ENCODE data around the gene CNTD1.

Gene CNTD1

GRCh38 chr17:42809250-42809649, 10.6 kb downstream of the CNTD1 start:
- no peak for DNase-seq

DNA sequence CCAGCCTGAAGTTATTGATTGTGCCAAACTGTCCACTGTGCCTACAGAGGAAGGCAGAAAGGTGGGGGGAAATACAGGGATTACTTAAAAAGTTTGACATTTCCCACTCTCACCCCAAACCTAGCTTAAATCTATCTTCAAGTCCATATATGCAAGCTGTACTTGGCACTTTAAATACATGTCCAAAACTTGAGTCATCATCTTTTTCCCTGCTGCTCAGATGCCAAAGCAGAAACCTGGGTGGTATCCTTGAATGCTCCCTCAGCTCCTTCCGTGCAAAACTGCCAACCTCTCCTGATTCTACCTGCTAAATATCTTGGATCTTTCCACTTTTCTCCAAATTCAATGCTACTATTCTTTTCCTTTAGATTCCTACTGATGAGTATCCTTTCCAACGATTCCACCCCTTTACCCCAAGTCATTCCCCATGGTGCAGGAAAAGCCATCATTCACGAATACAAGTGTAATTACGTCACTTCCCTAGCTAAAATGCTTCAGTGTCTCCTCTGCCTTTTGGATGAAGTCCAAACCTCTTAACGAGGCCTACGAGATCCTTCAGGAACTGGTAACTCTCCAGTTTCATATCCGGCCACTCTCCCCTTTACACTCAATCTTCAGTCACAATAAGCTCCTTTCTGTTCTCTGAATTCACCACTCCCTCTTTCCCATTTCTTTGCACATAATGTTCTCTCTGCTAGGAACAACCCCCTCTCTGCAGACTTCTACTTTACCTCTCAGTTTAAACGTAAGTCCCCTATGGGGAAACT, 16.2 kb downstream of the CNTD1 start:
- DNase-seq = no peak

DNA sequence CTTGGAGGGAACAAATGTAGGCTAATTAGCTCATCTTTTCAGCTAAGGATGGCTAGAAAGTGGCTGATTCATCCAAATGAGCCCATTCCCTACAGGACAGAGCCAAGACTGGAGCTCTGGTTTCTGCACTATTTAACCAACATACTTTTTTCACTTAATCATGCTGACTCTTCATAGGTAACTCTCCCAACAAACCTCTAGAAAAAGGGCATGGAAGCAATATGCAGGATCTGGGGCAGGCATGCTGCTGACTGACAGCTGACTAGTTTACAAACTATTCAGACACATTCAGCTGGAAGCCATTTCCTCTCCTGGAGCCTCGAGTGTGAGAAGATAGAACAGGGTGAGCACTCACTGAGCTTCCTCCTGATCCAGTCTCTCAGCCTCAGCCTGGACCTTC, 19.2 kb downstream of the CNTD1 start:
- no peak for DNase-seq

DNA sequence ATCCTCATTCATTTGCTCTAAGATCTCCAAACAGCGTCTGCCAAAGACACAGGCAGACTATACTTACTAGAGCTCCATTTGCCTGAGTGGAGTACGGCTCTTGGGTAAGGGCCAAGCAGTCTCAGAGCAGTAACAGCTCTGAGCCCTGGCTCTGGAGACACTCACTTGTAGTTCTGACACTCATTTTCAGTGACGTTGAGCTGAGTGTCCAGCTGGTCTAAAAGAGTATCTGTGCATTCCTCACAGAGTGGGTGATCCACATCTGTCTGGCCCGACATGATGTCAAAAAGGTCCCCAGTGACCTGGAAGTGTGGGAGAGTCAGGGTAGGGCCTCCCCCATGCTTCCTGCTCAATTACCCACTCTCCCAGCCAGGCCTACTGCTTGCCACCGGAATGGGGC, 19.7 kb downstream of the CNTD1 start:
- DNase-seq = no peak

DNA sequence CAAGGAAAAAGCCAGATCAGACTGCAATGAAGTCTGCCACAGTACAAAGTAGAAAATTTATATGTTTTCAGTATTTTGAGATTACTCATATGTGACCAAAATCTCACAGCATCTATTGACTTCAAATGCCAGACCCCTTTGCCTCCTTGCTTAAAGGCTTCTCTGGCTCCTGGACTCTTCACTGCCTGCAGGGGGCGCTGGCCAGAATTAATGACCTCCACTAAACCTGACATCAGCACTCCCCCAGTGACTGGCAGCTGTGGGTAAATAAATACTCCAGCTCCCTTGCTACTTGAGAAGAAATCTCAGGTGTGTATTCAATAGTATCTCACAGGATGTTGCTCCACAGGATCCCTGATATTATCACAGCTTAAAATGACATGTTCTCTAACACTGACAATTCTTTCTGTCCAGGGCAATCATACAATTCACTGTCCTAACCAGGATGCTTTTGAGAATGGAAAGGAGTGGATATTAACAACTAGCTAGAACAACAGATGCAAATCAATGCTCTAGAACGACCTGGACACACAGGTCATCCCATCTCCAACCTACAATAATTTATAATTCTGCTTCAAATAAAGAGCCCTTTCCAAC, 21.4 kb downstream of the CNTD1 start:
- peak; percentile 35 for DNase-seq

- no peak for DNase-seq
Observed at GRCh38 chr17:42821176-42821575, 22.5 kb downstream of the CNTD1 start.

DNA sequence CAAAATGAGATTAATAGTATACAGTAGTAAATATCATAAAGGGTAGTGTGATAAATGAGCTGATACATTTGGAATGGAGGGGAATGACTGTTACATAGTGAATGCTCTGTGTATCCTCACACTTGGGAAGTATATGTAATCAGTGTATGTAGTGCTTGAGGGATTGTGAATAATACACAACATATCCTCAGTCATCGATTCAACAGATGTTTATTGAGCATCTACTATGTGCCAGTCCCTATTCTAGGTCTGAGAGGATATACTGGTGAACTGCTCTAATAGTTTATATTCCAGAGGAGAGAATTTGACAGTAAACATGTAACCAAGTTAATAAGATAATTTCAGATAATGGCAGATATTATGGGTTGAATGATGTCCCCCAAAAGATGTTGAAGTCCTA, 28.8 kb downstream of the CNTD1 start:
- DNase-seq = no peak

DNA sequence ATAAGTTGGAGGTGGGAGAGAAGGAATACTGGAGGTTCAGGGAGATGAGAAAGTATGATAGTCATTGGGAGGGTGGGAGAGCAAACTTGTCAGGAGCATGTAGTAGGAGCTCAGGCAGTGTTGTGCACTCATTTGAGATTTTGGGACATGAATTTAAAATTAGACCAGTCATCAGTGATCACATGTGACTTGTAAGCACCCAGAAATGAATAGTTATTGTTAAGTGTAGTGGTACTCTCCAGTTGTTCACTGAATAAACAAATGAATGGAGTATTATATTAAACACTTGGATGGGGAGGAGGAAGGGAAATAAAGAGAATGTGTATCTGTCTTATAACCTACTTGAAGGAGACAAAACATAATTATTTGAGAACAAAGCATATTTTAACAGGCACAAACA, 32.3 kb downstream of the CNTD1 start:
- DNase-seq = no peak

DNA sequence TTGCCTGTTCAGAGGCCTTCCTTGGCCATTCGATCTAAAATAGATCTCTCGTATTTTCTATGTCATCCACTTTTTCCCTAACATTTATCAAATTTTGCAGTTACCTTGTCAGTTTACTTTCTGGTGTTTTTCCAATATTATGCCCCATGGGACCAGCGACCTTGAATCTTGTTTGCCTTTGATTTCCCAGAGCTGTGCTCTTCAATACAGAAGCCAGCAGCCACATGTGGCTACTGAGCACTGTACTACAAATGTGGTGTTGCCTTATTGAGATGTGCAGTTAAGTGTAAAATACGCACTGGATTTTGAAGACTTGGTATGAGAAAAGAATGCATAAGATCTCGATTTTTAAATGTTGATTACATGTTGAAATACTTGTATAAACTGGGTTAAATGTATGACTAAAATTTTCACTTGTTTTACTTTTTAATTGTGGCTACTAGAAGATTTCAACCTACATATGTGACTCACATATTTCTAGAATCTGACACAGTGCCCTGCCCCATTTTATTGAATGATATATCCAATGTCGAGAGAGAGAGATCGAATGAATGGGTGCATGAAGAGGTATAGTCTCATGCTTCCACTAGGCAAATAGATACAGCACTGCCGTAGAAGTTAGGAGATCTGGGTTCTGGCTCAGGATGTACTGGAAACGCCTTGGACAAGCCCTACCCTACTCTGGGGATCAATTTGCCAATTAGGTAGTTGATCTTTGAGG, 33.7 kb downstream of the CNTD1 start:
- no peak for DNase-seq

- DNase-seq = peak; percentile 84
Observed at GRCh38 chr17:42832934-42833766, 34.5 kb downstream of the CNTD1 start, which contains the start of gene PSME3. Gene PSME3, plus strand, starts transcription at chr17:42833397. Its CDS starts 235 bp downstream, at chr17:42833632.

- no peak for DNase-seq
Observed at GRCh38 chr17:42833767-42834422, 35.2 kb downstream of the CNTD1 start.

DNA sequence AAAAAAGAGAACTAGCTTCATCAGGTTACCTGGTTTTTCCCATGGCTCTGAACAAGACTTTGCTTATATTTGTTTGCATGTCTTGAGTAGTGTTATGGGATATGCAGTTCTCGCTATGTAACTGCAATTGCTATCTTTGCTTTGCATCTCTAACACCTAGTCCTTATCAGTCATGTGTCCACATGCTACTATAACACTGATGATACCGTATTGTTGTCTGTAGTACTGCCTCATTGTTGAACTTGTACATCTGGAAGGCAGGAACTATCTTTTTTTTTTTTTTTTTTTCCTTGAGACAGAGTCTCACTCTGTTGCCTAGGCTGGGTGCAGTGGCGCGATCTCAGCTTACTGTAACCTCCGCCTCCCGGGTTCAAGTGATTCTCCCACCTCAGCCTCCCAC, 37.1 kb downstream of the CNTD1 start:
- no peak for DNase-seq

DNA sequence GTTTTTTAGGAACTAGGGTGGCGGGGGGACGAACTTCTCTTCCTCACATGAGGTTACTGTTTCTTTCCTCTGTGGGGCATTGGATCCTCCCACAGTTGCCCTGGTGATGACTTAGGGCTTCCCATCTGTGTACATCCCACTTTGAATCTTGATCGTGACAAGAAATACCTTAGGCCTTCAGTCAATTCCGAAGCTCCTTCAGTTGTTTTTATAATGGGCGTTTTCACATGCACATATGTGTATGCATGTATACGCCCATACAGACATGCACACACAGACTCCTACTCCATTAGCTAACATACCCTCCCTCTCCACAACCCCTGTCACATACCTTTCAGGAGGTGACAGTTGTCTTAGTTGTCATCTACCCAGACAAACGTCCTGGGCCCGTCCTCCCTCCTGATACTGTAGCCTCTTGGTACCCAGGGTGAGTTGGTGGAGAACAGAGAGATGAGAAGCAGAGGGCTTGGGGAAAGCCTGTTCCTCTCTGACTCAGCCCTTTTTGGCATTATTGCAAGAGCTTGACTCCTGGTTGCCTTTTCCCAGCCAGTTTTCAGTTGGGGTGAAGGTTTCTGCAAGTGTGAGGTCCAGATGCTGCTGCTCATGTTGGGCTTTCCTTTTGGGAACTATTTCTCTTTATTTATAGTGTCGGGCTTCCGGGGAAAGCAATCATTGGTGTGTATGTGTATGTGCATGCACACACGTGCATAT, 43.5 kb downstream of the CNTD1 start:
- DNase-seq = no peak

GRCh38 chr17:42843358-42843934, 44.8 kb downstream of the CNTD1 start:
- DNase-seq = peak; percentile 33

DNA sequence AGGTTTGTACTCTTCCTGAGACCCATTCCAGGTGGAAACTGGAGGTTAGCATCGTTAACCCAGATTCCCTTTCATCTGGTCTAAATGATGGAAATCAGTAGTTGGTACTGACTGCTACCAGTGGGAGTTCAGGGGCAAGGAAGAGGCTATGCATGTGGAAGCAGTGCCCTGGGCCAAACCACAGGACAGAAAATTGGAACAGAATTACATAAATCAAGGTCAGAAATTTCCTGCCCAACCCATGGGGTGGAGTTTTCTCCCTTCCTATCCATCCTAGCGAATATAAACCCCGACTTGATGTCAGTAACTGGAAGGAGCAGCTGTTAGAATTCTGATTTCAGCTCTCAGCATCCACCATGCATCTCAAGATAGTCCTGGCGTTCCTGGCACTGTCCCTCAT, 45.6 kb downstream of the CNTD1 start, which contains the start of gene AOC2:
Gene AOC2 (plus strand): TSS at position 310 of the 400 bp plus-strand sequence. CDS start 47 bp downstream, at position 357.
- DNase-seq = no peak

GRCh38 chr17:42844761-42845555, 46.3 kb downstream of the CNTD1 start:
- DNase-seq = no peak

GRCh38 chr17:42845556-42845917, 46.9 kb downstream of the CNTD1 start:
- DNase-seq = no peak

DNA sequence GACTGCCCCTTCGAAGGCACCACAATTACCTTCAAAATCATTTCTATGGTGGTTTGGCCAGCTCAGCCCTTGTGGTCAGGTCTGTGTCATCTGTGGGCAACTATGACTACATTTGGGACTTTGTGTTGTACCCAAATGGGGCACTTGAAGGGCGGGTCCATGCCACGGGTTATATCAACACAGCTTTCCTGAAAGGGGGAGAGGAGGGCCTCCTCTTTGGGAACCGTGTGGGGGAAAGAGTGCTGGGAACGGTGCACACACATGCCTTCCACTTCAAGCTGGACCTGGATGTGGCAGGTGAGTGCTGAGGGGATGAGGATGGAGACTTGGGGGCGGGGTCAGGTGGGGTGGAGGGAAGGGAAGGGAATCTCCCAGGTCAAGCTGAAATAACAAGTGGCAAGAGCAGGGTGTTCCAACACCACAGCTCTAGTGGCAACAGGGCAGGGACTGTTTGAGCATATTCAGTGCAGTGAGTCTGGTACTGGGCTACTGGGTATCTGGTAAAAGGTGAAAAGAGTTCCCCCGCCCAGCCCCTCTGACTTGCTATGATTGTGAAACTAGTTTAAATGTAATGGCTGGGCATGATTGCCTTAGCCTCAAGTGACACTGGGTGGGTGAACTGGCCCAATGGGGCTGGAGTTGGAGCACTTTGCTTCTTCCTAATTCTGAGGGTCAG, 47.4 kb downstream of the CNTD1 start:
- no peak for DNase-seq

- no peak for DNase-seq
Observed at GRCh38 chr17:42846594-42847280, 48.1 kb downstream of the CNTD1 start.

Data from NCI-H2081 treated with DMSO at 0.1 percent for 48 hours (cell line).